H9 (cell line): ENCODE measurements around the gene HAUS7. TPM values are rescaled to one million over a fixed set of nuclear protein-coding genes. Genes with fewer than 3 reads are reported as not detected.

Experiments used
- DNase-seq: peaks from one replicate; pipeline ENCODE4 v3.0.0-alpha.2; 2017
- H2AFZ ChIP-seq: one replicate; pipeline ENCODE4 v1.6.1; 2013; ENCODE audit warnings: mild to moderate bottlenecking, low read length, control low read depth, moderate library complexity
- H2AK5ac ChIP-seq: 2 replicates; pipeline ENCODE4 v1.6.1; 2013; ENCODE audit warnings: low read length, control low read depth, mixed read lengths; ENCODE audit not compliant: insufficient read length
- H2BK120ac ChIP-seq: one replicate; pipeline ENCODE4 v1.6.1; 2013; ENCODE audit warnings: low read depth, mild to moderate bottlenecking, low read length, control low read depth, inconsistent platforms; ENCODE audit not compliant: poor library complexity, severe bottlenecking
- H2BK12ac ChIP-seq: 2 replicates; pipeline ENCODE4 v1.6.1; 2013; ENCODE audit warnings: low read length, control low read depth, mixed read lengths, low read depth; ENCODE audit not compliant: insufficient read length
- H2BK15ac ChIP-seq: 2 replicates; pipeline ENCODE4 v1.6.1; 2013; ENCODE audit warnings: low read depth, low read length, control low read depth
- H2BK20ac ChIP-seq: one replicate; pipeline ENCODE4 v1.6.1; 2013; ENCODE audit warnings: low read depth, mild to moderate bottlenecking, low read length, control low read depth, inconsistent platforms; ENCODE audit not compliant: poor library complexity, severe bottlenecking
- H2BK5ac ChIP-seq: 2 replicates; pipeline ENCODE4 v1.6.1; 2013; ENCODE audit warnings: low read length, control low read depth, mixed read lengths; ENCODE audit not compliant: insufficient read length
- H3K14ac ChIP-seq: 2 replicates; pipeline ENCODE4 v1.6.1; 2013; ENCODE audit warnings: low read length, control low read depth; ENCODE audit not compliant: insufficient read depth
- H3K18ac ChIP-seq: 2 replicates; pipeline ENCODE4 v1.6.1; 2013; ENCODE audit warnings: low read depth, mild to moderate bottlenecking, mixed read lengths, low read length, control low read depth; ENCODE audit not compliant: insufficient read length
- H3K23ac ChIP-seq: 2 replicates; pipeline ENCODE4 v1.6.1; 2013; ENCODE audit warnings: low read length, control low read depth, mixed read lengths, low read depth; ENCODE audit not compliant: insufficient read length
- H3K23me2 ChIP-seq: 2 replicates; pipeline ENCODE4 v1.6.1; 2013; ENCODE audit warnings: low read depth, mild to moderate bottlenecking, mixed read lengths, low read length, control low read depth; ENCODE audit not compliant: insufficient read length, poor library complexity, severe bottlenecking
- H3K27ac ChIP-seq: 2 replicates; pipeline ENCODE4 v1.5.1; 2013; ENCODE audit warnings: low read length, control low read depth, mixed read lengths, low read depth; ENCODE audit not compliant: insufficient read length
- H3K27me3 ChIP-seq: 2 replicates; pipeline ENCODE4 v1.6.1; 2013; ENCODE audit warnings: low read length, control low read depth, inconsistent platforms; ENCODE audit not compliant: insufficient read depth
- H3K4ac ChIP-seq: 2 replicates; pipeline ENCODE4 v1.6.1; 2013; ENCODE audit warnings: low read depth, mild to moderate bottlenecking, control low read depth, inconsistent platforms, low read length, moderate library complexity
- H3K4me1 ChIP-seq: 2 replicates; pipeline ENCODE4 v1.6.1; 2013; ENCODE audit warnings: low read length, control low read depth, inconsistent platforms; ENCODE audit not compliant: insufficient read depth
- H3K4me2 ChIP-seq: 2 replicates; pipeline ENCODE4 v1.6.1; 2013; ENCODE audit warnings: low read length, control low read depth, mixed read lengths; ENCODE audit not compliant: insufficient read length, insufficient read depth
- H3K56ac ChIP-seq: 2 replicates; pipeline ENCODE4 v1.6.1; 2013; ENCODE audit warnings: low read depth, mild to moderate bottlenecking, mixed read lengths, low read length, control low read depth; ENCODE audit not compliant: insufficient read length
- H3K79me1 ChIP-seq: 2 replicates; pipeline ENCODE4 v1.6.1; 2013; ENCODE audit warnings: low read depth, mild to moderate bottlenecking, moderate library complexity, low read length, control low read depth, inconsistent platforms; ENCODE audit not compliant: insufficient read depth, poor library complexity, severe bottlenecking
- H3K79me2 ChIP-seq: 2 replicates; pipeline ENCODE4 v1.6.1; 2013; ENCODE audit warnings: low read length, control low read depth, inconsistent platforms; ENCODE audit not compliant: insufficient read depth
- H3K9ac ChIP-seq: 2 replicates; pipeline ENCODE4 v1.6.1; 2013; ENCODE audit warnings: low read length, control low read depth, mixed read lengths; ENCODE audit not compliant: insufficient read length; ENCODE audit errors: extremely low read depth
- H3K9me3 ChIP-seq: one replicate; pipeline ENCODE4 v1.6.1; 2013; ENCODE audit warnings: low read depth, low read length, inconsistent platforms; ENCODE audit not compliant: control insufficient read depth
- H3T11ph ChIP-seq: one replicate; pipeline ENCODE4 v1.6.1; 2013; ENCODE audit warnings: mild to moderate bottlenecking, low read length, control low read depth, inconsistent platforms
- H4K20me1 ChIP-seq: one replicate; pipeline ENCODE4 v1.6.1; 2013; ENCODE audit not compliant: control insufficient read depth, insufficient read length, insufficient read depth
- H4K5ac ChIP-seq: 2 replicates; pipeline ENCODE4 v1.6.1; 2013; ENCODE audit warnings: low read depth, mild to moderate bottlenecking, mixed read lengths, low read length, control low read depth; ENCODE audit not compliant: insufficient read length
- H4K8ac ChIP-seq: replicated peaks from 2 replicates; pipeline ENCODE4 v1.6.1; 2013; ENCODE audit warnings: low read length, control low read depth, mixed read lengths, low read depth; ENCODE audit not compliant: insufficient read length
- H4K91ac ChIP-seq: 2 replicates; pipeline ENCODE4 v1.6.1; 2013; ENCODE audit warnings: low read depth, mild to moderate bottlenecking, moderate library complexity, mixed read lengths, low read length, control low read depth; ENCODE audit not compliant: insufficient read length
- H3K27ac Mint-ChIP-seq, 3 experiments: 2 replicates in 2 of 3; 3 replicates in 1 of 3; pipeline ENCODE4 v1.8.0; 2020 to 2021; ENCODE audit warnings: mixed read lengths in 3 of 3, mild to moderate bottlenecking in 1 of 3, moderate library complexity in 1 of 3
- H3K27me3 Mint-ChIP-seq: 2 replicates; pipeline ENCODE4 v1.8.0; 2021; ENCODE audit warnings: low read depth, mild to moderate bottlenecking, moderate library complexity, mixed read lengths
- H3K36me3 Mint-ChIP-seq, 3 experiments: 2 replicates in 2 of 3; 3 replicates in 1 of 3; pipeline ENCODE4 v1.8.0; 2020 to 2021; ENCODE audit warnings: low read depth in 3 of 3, mixed read lengths in 3 of 3; ENCODE audit not compliant: insufficient read depth in 1 of 3
- H3K4me1 Mint-ChIP-seq, 2 experiments: 2 replicates each; pipeline ENCODE4 v1.8.0; 2020; ENCODE audit warnings: mixed read lengths in 2 of 2
- H3K4me3 Mint-ChIP-seq, 2 experiments: 2 replicates in 1 of 2; 3 replicates in 1 of 2; pipeline ENCODE4 v1.8.0; 2020 to 2021; ENCODE audit warnings: mild to moderate bottlenecking in 2 of 2, mixed read lengths in 2 of 2, moderate library complexity in 1 of 2
- H3K9me3 Mint-ChIP-seq, 2 experiments: 2 replicates in 1 of 2; 3 replicates in 1 of 2; pipeline ENCODE4 v1.8.0; 2020; ENCODE audit warnings: mild to moderate bottlenecking in 2 of 2, mixed read lengths in 2 of 2, moderate library complexity in 1 of 2
- CTCF ChIP-seq: fragments of 200-600 bp; sonication (generic); conservative IDR thresholded peaks from 3 replicates; pipeline ENCODE4 v1.8.0; 2021; ENCODE audit warnings: antibody characterized with exemption, mild to moderate bottlenecking
- WGBS: extraction: QIAGEN DNeasy Blood & Tissue Kit; methylation state at CpG from one replicate; pipeline ENCODE4 v1.1.7; 2013; ENCODE audit warnings: missing lambda C conversion rate, low lambda C conversion rate, mixed read lengths; ENCODE audit not compliant: insufficient read length; ENCODE audit errors: extremely low coverage; 5-methylcytosine and 5-hydroxymethylcytosine counted together
- total RNA-seq: library from RNA; stranded (reverse); gene quantifications from 2 replicates; pipeline ENCODE4 v1.2.1, GENCODE V29; 2021

HAUS7 gene
- total RNA-seq, 1 experiment from 2014 or later: 45.3 TPM

GRCh38 chrX:153441981-153442380, 28.4 kb downstream of the HAUS7 start:
- no CpG with 5 or more reads among the region's 9 CpGs for WGBS
- Histone ChIP-seq H2BK12ac (no peak overlapping the region), H3K27me3 (no peaks in the 10 kb centered on the region), H2BK5ac (no peak overlapping the region), H2AFZ (no peak overlapping the region), H3T11ph (no peak overlapping the region), H3K14ac (no peak overlapping the region), H3K56ac (no peak overlapping the region), H2BK120ac (no peak overlapping the region), H3K23ac (no peak overlapping the region), H3K9ac (no peak overlapping the region), H4K8ac (no peak overlapping the region), H3K23me2 (no peaks in the 10 kb centered on the region), H4K91ac (no peak overlapping the region), H3K4me1 (no peaks in the 10 kb centered on the region), H3K79me2 (no peaks in the 10 kb centered on the region), H4K20me1 (no peaks in the 10 kb centered on the region), H4K5ac (no peak overlapping the region), H2AK5ac (no peak overlapping the region), H3K27ac (no peak overlapping the region), H2BK20ac (no peak overlapping the region), H3K18ac (no peak overlapping the region), H2BK15ac (no peak overlapping the region), H3K4me2 (no peak overlapping the region), H3K79me1 (no peaks in the 10 kb centered on the region), H3K4ac (no peak overlapping the region), H3K9me3 (peaks cover 7% of the 10 kb centered on the region)
- H3K9me3 Mint-ChIP-seq: peaks cover 49 to 71% of the 10 kb centered on the region in 2 experiments
- DNase-seq: no peak
- H3K27ac Mint-ChIP-seq: no peak overlapping the region
- H3K36me3 Mint-ChIP-seq: no peaks in the 10 kb centered on the region; a peak in 1 of 7 replicates
- H3K27me3 Mint-ChIP-seq: peaks cover 7% of the 10 kb centered on the region; the same call in 1 of the 2 replicates
- no peak overlapping the region for H3K4me3 Mint-ChIP-seq
- no peak for TF ChIP-seq CTCF
- H3K4me1 Mint-ChIP-seq: no peaks in the 10 kb centered on the region
